Measurements from ENCODE around the gene RBM18. TPM values are rescaled to one million over a fixed set of nuclear protein-coding genes. Genes with fewer than 3 reads are reported as not detected.

RBM18 gene
- total and polyA plus RNA-seq, 2 donors (not counting 1 experiment from before 2014, with no cell fraction given): 9.7 to 12.4 TPM

DNA sequence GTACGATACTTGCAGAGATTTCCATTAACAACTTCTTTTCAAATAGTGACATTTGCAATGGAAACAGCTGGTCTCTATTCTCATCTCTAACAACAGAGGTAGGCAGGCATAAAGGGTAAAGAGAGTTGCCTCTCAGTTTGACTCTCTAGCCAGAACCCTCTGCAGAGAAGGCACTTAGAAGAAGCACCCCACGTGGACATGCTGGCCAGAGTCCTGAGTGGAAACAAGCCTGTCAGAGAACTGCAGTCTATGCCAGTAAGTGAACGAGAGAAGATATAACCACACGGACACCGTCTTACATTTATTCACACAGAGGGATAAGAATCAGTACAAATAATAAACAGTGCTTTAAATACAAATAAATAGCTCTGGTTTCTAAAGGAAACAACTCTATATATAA, 24.9 kb downstream of the RBM18 start:
- intact Hi-C loops (cut with micrococcal nuclease): no loop called here
- H4K20me1 ChIP-seq (ENCODE audit: control insufficient read depth, insufficient read depth, low read length, poor library complexity, severe bottlenecking): no peaks in the 10 kb centered on the region
- CTCF ChIA-PET: no interaction called here
- no peak overlapping the region for H2AFZ ChIP-seq (ENCODE audit: insufficient read depth, low read depth, low read length, poor library complexity, severe bottlenecking)
- 78% methylated on average over 1 of the region's 5 CpGs for WGBS (ENCODE audit: insufficient coverage)
- H3K9me3 ChIP-seq (ENCODE audit: control extremely low read depth in 1 of 3, control insufficient read depth in 2 of 3, insufficient read depth in 1 of 3, low read length in 2 of 3): no peaks in the 10 kb centered on the region
- no peak overlapping the region for H3K27ac Mint-ChIP-seq
- TF ChIP-seq, protein P1, sequence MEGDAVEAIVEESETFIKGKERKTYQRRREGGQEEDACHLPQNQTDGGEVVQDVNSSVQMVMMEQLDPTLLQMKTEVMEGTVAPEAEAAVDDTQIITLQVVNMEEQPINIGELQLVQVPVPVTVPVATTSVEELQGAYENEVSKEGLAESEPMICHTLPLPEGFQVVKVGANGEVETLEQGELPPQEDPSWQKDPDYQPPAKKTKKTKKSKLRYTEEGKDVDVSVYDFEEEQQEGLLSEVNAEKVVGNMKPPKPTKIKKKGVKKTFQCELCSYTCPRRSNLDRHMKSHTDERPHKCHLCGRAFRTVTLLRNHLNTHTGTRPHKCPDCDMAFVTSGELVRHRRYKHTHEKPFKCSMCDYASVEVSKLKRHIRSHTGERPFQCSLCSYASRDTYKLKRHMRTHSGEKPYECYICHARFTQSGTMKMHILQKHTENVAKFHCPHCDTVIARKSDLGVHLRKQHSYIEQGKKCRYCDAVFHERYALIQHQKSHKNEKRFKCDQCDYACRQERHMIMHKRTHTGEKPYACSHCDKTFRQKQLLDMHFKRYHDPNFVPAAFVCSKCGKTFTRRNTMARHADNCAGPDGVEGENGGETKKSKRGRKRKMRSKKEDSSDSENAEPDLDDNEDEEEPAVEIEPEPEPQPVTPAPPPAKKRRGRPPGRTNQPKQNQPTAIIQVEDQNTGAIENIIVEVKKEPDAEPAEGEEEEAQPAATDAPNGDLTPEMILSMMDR (IDR thresholded peaks at IDR 0.05): no peak
- TF ChIP-seq EZH2 (IDR thresholded peaks at IDR 0.05; ENCODE audit: borderline replicate concordance, insufficient read depth, low read depth, low read length, poor library complexity, severe bottlenecking): no peak
- POLR2A ChIA-PET: no interaction called here
- no peaks in the 10 kb centered on the region for H3K9me3 Mint-ChIP-seq (ENCODE audit: insufficient read depth)
- no peak overlapping the region for H3K27ac ChIP-seq (ENCODE audit: low read length in 2 of 2)
- H3K4me1 ChIP-seq (ENCODE audit: control insufficient read depth in 2 of 2, insufficient read depth in 2 of 2, low read length in 2 of 2): no peaks in the 10 kb centered on the region
- H3K79me2 ChIP-seq (ENCODE audit: control insufficient read depth, insufficient read depth, low read length): no peaks in the 10 kb centered on the region
- H3K36me3 ChIP-seq (replicated peaks in 1 of 2; ENCODE audit: control extremely low read depth in 1 of 2, control insufficient read depth in 1 of 2, extremely low read depth in 1 of 2, insufficient read depth in 2 of 2, low read length in 1 of 2): peaks cover 14 to 44% of the 10 kb centered on the region in 2 experiments
- ATAC-seq (ENCODE audit: low read depth) (no peak), DNase-seq (no peak)
- no peak overlapping the region for H3K4me3 ChIP-seq (ENCODE audit: control extremely low read depth in 1 of 5, extremely low read depth in 1 of 5, insufficient read depth in 1 of 5, low read depth in 2 of 5, low read length in 4 of 5)
- no peaks in the 10 kb centered on the region for H3K4me1 Mint-ChIP-seq
- no peak overlapping the region for H3K9ac ChIP-seq (ENCODE audit: low read length)
- H3K27me3 ChIP-seq (replicated peaks in 1 of 4; ENCODE audit: control extremely low read depth in 1 of 4, control insufficient read depth in 3 of 4, insufficient read depth in 4 of 4, low read length in 3 of 4): no peaks in the 10 kb centered on the region
- no peak overlapping the region for H3K4me2 ChIP-seq (replicated peaks; ENCODE audit: low read depth, low read length, poor library complexity, severe bottlenecking)
- H3K27me3 Mint-ChIP-seq: no peaks in the 10 kb centered on the region
- H3K4me3 Mint-ChIP-seq: no peak overlapping the region

DNA sequence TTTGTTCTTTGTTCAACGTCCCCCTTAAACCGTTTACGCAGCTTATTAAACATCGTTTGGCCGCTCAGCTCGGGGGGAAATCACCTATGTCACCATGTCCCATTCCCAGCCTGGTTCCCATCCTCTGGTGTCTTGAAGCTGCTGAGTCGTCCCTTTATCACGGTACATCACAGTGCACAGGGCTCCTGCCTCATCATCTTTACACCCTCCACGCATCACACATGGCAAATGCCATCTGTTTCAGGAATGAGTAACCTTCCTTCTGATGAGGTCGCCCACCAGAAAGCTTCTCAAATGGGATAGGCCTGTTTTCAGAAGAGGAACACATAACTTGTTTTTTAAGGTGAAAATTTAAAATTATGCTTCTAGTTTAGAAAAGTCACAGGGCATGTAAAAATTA, 28.0 kb downstream of the RBM18 start:
- no peak overlapping the region for H3K4me3 Mint-ChIP-seq
- CTCF ChIA-PET: no interaction called here
- H3K4me2 ChIP-seq (replicated peaks; ENCODE audit: low read depth, low read length, poor library complexity, severe bottlenecking): no peak overlapping the region
- POLR2A ChIA-PET: no interaction called here
- no peak overlapping the region for H3K9ac ChIP-seq (ENCODE audit: low read length)
- H3K79me2 ChIP-seq (ENCODE audit: control insufficient read depth, insufficient read depth, low read length): no peaks in the 10 kb centered on the region
- H3K36me3 ChIP-seq (replicated peaks in 1 of 2; ENCODE audit: control extremely low read depth in 1 of 2, control insufficient read depth in 1 of 2, extremely low read depth in 1 of 2, insufficient read depth in 2 of 2, low read length in 1 of 2): peaks cover 9 to 16% of the 10 kb centered on the region in 2 experiments
- H3K4me1 ChIP-seq (ENCODE audit: control insufficient read depth in 2 of 2, insufficient read depth in 2 of 2, low read length in 2 of 2): no peaks in the 10 kb centered on the region
- peaks cover 3% of the 10 kb centered on the region for H3K27me3 Mint-ChIP-seq
- intact Hi-C loops (cut with micrococcal nuclease): no loop called here
- H3K27me3 ChIP-seq (replicated peaks in 1 of 4; ENCODE audit: control extremely low read depth in 1 of 4, control insufficient read depth in 3 of 4, insufficient read depth in 4 of 4, low read length in 3 of 4): no peaks in the 10 kb centered on the region
- TF ChIP-seq, protein P1 (IDR thresholded peaks at IDR 0.05): no peak
- TF ChIP-seq EZH2 (IDR thresholded peaks at IDR 0.05; ENCODE audit: borderline replicate concordance, insufficient read depth, low read depth, low read length, poor library complexity, severe bottlenecking): no peak
- no peaks in the 10 kb centered on the region for H3K4me1 Mint-ChIP-seq
- H3K27ac Mint-ChIP-seq: no peak overlapping the region
- no peaks in the 10 kb centered on the region for H3K9me3 Mint-ChIP-seq (ENCODE audit: insufficient read depth)
- H3K4me3 ChIP-seq (ENCODE audit: control extremely low read depth in 1 of 5, extremely low read depth in 1 of 5, insufficient read depth in 1 of 5, low read depth in 2 of 5, low read length in 4 of 5): no peak overlapping the region
- H4K20me1 ChIP-seq (ENCODE audit: control insufficient read depth, insufficient read depth, low read length, poor library complexity, severe bottlenecking): no peaks in the 10 kb centered on the region
- no peak overlapping the region for H3K27ac ChIP-seq (ENCODE audit: low read length in 2 of 2)
- no peaks in the 10 kb centered on the region for H3K9me3 ChIP-seq (ENCODE audit: control extremely low read depth in 1 of 3, control insufficient read depth in 2 of 3, insufficient read depth in 1 of 3, low read length in 2 of 3)
- H2AFZ ChIP-seq (ENCODE audit: insufficient read depth, low read depth, low read length, poor library complexity, severe bottlenecking): no peak overlapping the region
- WGBS (ENCODE audit: insufficient coverage): 85% methylated on average over 10 of the region's 10 CpGs
- no peak for DNase-seq
- ATAC-seq (ENCODE audit: low read depth): no peak
